Lower leg skin (tissue), 4 donors: ENCODE data around the gene MIS12. TPM values are rescaled to one million over a fixed set of nuclear protein-coding genes. Genes with fewer than 3 reads are reported as not detected.

Experiments used
- DNase-seq, 2 donors: peaks; one replicate each; pipeline ENCODE4 v3.0.0-alpha.2; 2019; ENCODE audit warnings: low spot score in 2 of 2
- H3K4me3 ChIP-seq: fragments of 200-600 bp; sonication (generic); 2 replicates; pipeline ENCODE4 v1.5.1; 2017; ENCODE audit warnings: mild to moderate bottlenecking, low read depth; ENCODE audit not compliant: poor library complexity, severe bottlenecking
- CTCF ChIP-seq, 3 donors: fragments of 450-650 bp; IDR thresholded peaks; one replicate each; pipeline ENCODE4 v1.5.1; 2016; ENCODE audit warnings: antibody characterized with exemption in 3 of 3, mild to moderate bottlenecking in 3 of 3, moderate library complexity in 2 of 3
- POLR2A ChIP-seq, 2 donors: fragments of 450-650 bp; IDR thresholded peaks; one replicate each; pipeline ENCODE4 v1.6.1; 2016 to 2017; ENCODE audit warnings: antibody characterized with exemption in 2 of 2, mild to moderate bottlenecking in 1 of 2, moderate library complexity in 1 of 2
- WGBS, 2 donors: methylation state at CpG; one replicate each; pipeline ENCODE4 v1.1.5; 2018; 5-methylcytosine and 5-hydroxymethylcytosine counted together
- intact Hi-C: fragments of 100-400 bp; cut with DNase I; formaldehyde crosslinking; loops from one replicate; pipeline ENCODE4 v1.15.0; 2023; ENCODE audit warnings: low total_unique reads
- total RNA-seq, 4 donors: library from RNA; depleted of rRNA; stranded (reverse); fragments of >200 nt; gene quantifications; one replicate each; pipeline ENCODE4 v1.1.0, GENCODE V29; 2016

Gene MIS12
- total RNA-seq, 4 donors from 2014 or later: 6.7 to 10.3 (median 9.5) TPM

GRCh38 chr17:5485270-5486205 is 828 bp upstream of the MIS12 start, which contains the start of gene DERL2:
TSS of gene DERL2 (minus strand) at chr17:5486178. CDS start at chr17:5486161, 17 bp downstream.
- TF ChIP-seq POLR2A (IDR thresholded peaks at IDR 0.05) (no peak), CTCF (IDR thresholded peaks at IDR 0.05) (no peak)
- H3K4me3 ChIP-seq: peak within 1 kb of the TSS; percentile 92
- DNase-seq: peak in 1 of 2 donors; percentile 78
- 5 to 7% methylated on average over 22 to 29 of the region's 29 CpGs for WGBS, 2 donors
- intact Hi-C loops: no loop called here

- intact Hi-C loops: no loop called here
- TF ChIP-seq POLR2A (IDR thresholded peaks at IDR 0.05) (no peak), CTCF (IDR thresholded peaks at IDR 0.05) (no peak)
- 56 to 60% methylated on average over 8 of the region's 8 CpGs for WGBS, 2 donors
- no peak overlapping the region for H3K4me3 ChIP-seq
- DNase-seq: peak; percentile 34 to 79
These were observed 2.4 kb downstream of the MIS12 start for GRCh38 chr17:5488752-5489151.

- TF ChIP-seq CTCF (IDR thresholded peaks at IDR 0.05) (no peak), POLR2A (IDR thresholded peaks at IDR 0.05) (no peak)
- DNase-seq: no peak
- no peak overlapping the region for H3K4me3 ChIP-seq
- WGBS, 2 donors: 96 to 98% methylated on average over 2 of the region's 2 CpGs
- intact Hi-C loops: no loop called here
These were observed 6.6 kb downstream of the MIS12 start for GRCh38 chr17:5492970-5493369.

- no peak overlapping the region for H3K4me3 ChIP-seq
- no peak for TF ChIP-seq CTCF (IDR thresholded peaks at IDR 0.05)
- no peak for TF ChIP-seq POLR2A (IDR thresholded peaks at IDR 0.05)
- DNase-seq: no peak
- WGBS, 2 donors: 37 to 44% methylated on average over 31 to 44 of the region's 44 CpGs
- intact Hi-C loops: no loop called here
These were observed 13.3 kb downstream of the MIS12 start for GRCh38 chr17:5499476-5500231.

- no peak for DNase-seq
- TF ChIP-seq CTCF (IDR thresholded peaks at IDR 0.05): no peak
- no peak for TF ChIP-seq POLR2A (IDR thresholded peaks at IDR 0.05)
- WGBS, 2 donors: 12 to 24% methylated on average over 18 of the region's 18 CpGs
- intact Hi-C loops: no loop called here
- H3K4me3 ChIP-seq: no peak overlapping the region
These were observed 13.9 kb downstream of the MIS12 start for GRCh38 chr17:5500247-5500588.
